Vagina (tissue), 2 donors: ENCODE measurements around the gene PLAU.

ENCODE experiments used
- POLR2AphosphoS5 ChIP-seq, 2 donors: sonication (generic); formaldehyde crosslinking; IDR thresholded peaks; one replicate each; pipeline ENCODE4 v1.9.0; 2017; ENCODE audit warnings: antibody characterized with exemption in 2 of 2, mild to moderate bottlenecking in 2 of 2, low read depth in 1 of 2; ENCODE audit not compliant: insufficient read depth in 1 of 2
- TF ChIP-seq, protein P1 (sequence below), 3 experiments: fragments of 450-650 bp in 2 of 3; fragments of 200-600 bp in 1 of 3; sonication (generic) in 1 of 3; IDR thresholded peaks; one replicate each; pipeline ENCODE4 v1.5.1; 2017 to 2019; ENCODE audit warnings: antibody characterized with exemption in 3 of 3, mild to moderate bottlenecking in 2 of 3, moderate library complexity in 2 of 3

DNA sequence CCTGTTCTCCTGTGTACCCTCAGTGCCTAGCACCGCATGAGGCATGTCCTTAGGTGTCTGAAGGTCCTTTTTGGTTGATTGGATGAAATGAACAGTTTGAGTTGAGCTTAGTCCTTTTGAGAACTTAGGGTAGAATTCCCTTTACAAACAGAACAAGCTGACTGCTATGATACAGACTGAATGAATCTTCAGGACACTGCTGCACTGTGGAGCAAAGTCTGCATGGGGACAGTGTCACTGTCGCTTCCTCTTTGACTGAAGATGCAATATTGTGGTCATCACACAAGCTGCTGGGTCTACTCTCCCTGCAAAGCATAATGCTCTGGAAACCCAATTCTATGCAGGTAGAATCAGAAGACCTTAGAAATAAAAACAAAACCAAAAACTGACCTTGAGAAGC is 8.6 kb upstream of the PLAU start:
- TF ChIP-seq POLR2AphosphoS5 (IDR thresholded peaks at IDR 0.05; ENCODE audit: insufficient read depth in 1 of 2, low read depth in 1 of 2), result no peak
- TF ChIP-seq, protein P1, sequence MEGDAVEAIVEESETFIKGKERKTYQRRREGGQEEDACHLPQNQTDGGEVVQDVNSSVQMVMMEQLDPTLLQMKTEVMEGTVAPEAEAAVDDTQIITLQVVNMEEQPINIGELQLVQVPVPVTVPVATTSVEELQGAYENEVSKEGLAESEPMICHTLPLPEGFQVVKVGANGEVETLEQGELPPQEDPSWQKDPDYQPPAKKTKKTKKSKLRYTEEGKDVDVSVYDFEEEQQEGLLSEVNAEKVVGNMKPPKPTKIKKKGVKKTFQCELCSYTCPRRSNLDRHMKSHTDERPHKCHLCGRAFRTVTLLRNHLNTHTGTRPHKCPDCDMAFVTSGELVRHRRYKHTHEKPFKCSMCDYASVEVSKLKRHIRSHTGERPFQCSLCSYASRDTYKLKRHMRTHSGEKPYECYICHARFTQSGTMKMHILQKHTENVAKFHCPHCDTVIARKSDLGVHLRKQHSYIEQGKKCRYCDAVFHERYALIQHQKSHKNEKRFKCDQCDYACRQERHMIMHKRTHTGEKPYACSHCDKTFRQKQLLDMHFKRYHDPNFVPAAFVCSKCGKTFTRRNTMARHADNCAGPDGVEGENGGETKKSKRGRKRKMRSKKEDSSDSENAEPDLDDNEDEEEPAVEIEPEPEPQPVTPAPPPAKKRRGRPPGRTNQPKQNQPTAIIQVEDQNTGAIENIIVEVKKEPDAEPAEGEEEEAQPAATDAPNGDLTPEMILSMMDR (IDR thresholded peaks at IDR 0.05), result no peak
